GM18499 (cell line): ENCODE measurements around the gene GPC5.
"Not testable (repeated sequence)": the region's sequence is repeated elsewhere in the genome, so short reads cannot be mapped to it uniquely, and the experiment has no call there.

ENCODE experiments used
- ATAC-seq: cut with Tn5 transposase; IDR thresholded peaks from one replicate; pipeline ENCODE4 v1.9.1; 2021; ENCODE audit warnings: moderate number of reproducible peaks; ENCODE audit not compliant: insufficient read depth, unreplicated experiment

GPC5 gene

DNA sequence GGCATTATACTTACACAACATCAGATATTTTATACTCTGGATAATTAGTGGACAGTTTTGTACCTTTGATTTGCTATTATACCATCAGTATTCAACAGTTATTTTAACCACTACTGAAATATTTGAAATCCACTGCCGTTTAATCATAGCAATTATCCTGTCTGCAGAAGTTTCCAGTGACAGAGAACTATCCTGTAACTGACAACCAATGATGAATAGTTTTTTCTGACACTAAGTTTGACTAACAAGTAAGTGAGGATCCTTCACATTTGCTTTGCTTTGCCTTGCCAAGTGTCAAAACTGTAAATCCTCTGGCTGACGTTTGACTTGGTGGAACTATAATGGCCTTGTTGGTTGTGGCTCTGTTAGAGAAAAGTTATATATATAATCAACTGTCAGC lies 410.7 kb downstream of the GPC5 start:
- ATAC-seq, result no peak

DNA sequence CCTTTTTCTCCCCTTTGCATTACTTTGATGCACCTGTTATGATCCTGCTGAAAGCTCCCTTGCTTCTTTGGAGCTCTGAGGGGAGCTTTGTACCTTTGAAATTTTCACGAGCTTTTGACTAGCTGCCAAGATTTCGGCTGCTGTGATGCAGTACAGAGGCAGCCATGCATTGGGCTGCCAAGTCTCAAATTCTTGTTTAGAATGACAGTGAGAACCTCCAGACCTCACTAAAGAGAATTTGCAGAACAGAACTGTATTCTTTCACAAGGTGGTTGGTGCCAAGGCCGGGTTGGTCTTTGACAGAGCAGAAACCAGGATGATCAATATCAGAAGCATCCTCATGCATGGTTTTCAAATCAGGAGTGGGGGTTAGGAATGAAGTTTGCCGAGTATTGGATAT lies 414.8 kb downstream of the GPC5 start:
- no peak for ATAC-seq

DNA sequence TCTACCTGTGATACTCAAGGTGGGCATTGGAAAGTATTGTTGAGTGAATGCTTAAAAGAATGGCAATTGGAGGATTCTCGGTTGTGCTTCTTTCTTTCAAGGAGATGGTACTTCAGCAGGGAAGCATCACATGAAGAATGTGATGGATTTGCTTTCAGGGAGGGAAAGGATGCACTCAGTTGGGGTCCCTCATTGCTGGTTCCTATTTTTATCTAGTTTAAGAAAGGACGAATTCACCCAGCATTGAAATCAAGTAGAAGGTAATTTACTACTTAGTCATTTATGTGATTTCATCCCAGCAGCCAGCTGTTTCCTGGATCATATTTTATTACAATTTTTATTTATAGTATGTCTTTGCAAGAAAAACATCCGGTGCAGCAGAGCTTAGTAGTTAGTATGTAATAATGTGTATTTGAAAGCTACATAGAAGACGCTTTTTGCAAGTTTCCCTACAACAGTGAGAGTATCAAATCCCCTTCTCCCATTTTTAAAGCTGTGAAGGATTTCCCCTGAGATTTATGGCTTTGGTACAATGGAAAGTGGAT lies 417.9 kb downstream of the GPC5 start:
- no peak for ATAC-seq

DNA sequence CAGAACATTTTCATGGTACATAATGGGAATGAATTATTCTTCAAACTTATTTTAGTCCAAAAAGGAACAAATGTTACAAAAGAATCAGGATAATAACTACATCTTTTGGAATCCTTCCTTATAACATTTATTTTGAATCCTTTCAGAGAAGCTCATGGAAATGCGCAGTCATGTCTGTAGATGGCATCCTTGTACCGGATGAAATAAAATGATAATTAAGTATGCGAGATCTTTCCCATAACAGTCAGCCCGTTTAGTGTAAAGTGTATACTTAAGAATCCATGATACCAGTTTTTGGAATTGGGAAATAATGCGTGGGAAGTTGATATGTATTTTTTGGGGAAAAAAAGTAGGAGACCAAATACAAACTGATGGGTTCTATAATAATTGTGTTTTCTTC lies 418.8 kb downstream of the GPC5 start:
- ATAC-seq, result no peak

DNA sequence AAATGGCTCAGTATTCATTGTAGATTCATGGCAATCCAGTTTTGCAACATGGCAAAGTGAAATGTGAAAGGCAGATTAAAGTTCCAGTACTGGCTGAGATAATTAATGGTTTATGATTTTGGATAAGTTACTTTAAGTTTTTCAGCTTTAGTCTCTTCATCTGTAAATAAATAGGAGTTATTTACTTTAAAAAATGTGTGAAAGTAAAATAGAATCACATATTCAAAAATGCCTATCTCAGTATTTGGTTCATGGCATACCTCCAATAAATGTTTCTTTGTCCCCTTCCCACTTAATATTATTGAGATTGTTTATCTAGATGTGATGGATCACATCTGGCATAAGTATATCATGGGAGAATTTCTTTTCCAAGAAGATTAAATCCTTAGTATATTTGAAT lies 426.0 kb downstream of the GPC5 start:
- ATAC-seq, result no peak

DNA sequence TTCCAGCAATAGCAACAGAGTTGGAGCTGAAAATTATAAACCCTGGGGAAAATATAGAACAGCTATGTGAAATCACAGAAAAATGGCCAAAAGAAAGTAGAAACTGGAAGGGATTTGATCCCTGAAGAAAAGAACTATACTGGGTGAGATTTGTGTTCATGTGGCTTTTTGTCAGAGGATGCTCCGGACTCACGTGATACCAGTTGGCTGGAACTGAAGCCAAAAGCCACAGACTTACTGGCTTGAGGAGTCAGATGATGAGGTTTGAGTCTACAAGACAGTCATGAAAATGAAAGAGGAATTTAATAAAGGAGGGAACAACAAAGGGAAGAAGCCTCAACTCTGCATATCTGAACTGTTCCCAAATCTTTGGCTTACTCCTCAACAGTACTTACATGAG lies 427.1 kb downstream of the GPC5 start:
- ATAC-seq, result no peak

DNA sequence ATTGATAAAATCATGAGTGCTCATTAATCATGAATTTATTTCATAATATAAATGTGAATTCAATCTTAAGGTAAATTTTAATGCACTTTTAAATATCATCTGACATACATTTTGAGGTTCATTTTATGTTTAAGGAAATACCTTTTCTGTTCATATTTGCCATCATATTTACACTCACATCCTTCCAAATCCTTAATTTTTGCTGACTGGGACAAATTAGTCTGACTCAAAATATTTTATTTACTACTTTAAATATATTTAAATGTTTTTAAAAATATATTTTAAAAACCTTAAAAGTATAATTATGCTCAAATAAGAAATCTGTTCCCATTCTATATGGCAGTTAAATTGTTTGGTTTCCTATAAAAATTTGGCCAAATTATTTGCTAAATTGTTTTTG lies 438.1 kb downstream of the GPC5 start:
- no peak for ATAC-seq

DNA sequence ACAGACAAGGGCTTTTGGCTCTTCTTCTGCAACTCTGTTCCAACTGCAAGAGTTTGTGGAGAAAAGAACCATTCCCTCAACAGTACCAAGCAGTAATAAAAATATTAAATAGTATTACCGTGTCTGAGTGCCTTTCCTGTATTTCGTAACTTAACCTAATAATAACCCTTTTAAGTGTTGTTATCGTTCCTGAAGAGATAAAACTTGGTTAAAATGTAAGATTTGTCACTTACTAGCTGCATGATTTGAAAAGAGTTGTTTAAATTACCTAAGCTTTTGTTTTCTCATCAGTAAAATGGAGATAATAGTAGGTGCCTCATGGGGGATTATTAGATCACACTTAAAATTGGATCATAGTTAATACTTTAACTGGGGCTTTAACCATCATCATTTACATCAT lies 447.2 kb downstream of the GPC5 start:
- no peak for ATAC-seq

DNA sequence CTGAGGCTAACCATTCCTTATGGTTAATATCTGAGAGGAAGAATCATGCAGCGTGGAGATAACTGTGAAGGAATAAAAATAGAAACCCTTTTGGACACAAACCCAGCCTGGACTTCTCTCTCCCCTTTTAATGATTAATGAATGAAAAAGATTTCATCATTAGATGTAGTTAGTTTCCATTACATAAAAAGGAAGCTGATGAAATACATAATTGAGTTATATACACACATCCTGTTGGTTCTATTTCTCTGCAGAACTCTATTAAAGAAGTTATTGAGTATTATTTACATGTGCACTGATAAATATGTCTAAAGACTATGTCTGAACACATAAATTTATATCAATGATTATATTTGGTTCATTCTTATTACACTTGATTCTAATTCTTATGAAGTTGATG lies 465.3 kb downstream of the GPC5 start:
- ATAC-seq, result no peak

DNA sequence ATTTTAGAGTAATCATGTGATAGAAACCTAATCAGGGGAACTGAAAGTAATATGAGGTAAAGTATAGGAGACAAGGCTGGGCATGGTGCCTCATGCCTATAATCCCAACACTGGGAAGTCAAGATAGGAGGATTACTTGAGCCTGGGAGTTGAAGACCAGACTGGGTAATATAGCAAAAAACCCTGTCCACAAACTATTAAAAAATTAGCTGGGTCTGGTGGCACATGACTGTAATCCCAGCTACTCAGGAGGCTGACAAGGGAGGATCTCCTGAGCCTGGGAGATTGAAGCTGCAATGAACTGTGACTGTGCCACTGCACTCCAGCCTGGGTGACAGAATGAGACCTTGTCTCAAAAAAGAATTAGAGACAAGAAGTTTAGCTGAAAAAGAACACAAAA lies 469.9 kb downstream of the GPC5 start:
- no peak for ATAC-seq

DNA sequence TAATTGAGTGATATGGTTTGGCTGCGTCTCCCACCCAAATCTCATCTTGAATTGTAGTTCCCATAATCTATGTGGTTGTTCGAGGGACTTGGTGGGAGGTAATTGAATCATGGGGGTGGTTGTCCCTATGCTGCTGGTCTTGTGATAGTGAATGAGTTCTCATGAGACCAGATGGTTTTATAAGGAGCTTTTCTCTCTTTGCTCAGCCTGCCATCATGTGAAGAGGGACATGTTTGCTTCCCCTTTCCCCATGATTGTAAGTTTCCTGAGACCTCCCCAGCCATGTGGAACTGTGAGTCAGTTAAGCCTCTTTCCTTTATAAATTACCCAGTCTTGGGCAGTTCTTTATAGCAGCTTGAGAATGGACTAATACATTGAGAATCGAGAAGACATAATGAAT lies 480.1 kb downstream of the GPC5 start:
- ATAC-seq, result no peak

DNA sequence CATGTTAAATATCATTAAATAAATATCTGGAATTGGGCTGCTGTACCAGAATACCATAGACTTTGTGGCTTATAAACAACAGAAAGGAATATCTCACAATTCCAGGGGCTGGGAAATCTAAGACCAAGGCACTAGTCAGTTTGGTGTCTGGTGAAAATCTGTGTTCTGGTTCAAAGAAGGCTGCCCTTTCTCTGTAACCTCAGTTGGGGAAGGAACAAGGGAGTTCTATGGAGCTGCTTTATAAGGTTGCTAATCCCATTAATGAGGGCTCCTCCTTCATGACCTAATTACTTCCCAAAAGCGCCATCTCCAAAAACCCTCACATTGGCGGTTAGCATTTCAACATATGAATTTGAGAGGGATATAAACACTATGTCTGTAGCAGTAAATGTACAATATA lies 480.9 kb downstream of the GPC5 start:
- no peak for ATAC-seq

DNA sequence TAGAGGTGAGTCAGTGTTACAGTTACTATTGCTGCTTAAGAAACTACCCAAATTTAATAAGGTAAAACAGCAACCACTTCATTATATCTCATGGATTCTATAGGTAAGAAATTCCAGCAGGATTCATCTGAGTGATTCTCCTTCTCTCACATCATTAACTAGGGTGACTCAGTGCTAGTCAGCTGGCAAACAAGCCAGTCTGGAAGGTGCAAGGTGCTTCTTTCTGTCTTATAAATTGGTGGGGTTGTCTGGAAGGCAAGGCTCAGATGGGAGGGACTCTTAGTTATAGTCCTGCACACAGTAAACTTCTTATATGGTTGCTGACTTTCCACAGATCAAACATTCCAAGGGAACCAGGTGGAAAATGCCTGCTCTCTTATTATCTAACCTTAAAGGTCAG lies 484.5 kb downstream of the GPC5 start:
- ATAC-seq, result no peak

DNA sequence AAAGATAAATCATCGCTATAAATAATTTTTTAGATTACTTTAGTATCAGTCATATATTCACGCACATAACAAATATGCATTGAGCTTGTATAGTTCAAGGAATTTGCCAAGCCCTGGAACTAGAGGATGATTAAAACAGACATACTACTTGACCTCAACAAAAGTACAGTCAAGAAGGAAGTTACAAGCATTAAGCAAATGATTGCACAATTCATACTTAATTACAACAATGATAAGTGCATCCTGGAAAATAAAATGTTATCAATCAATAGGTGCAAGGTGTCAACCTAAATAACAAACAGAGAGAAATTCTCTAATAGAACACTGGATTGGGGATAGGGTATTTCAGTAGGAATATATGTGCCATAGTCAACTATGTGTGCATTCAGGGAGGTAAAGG lies 491.2 kb downstream of the GPC5 start:
- no peak for ATAC-seq

DNA sequence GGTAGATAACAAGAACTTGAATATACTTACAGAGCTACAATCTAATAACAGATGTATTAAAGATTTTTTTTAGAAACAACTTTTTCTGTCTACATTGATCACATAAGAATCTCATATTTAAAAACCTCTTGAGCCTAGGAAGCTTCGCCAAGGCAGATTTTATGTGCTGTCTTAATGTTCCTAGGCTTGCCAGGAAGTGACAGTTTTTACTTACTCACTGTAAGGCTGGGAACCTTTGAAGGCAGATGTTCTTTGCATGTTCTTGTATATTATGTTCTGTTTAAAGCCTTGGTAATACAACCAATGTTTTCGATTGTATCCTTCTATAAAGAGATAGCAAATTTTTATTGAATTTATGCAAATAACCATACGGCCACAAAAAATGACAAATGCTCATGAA lies 492.7 kb downstream of the GPC5 start:
- ATAC-seq, result no peak

DNA sequence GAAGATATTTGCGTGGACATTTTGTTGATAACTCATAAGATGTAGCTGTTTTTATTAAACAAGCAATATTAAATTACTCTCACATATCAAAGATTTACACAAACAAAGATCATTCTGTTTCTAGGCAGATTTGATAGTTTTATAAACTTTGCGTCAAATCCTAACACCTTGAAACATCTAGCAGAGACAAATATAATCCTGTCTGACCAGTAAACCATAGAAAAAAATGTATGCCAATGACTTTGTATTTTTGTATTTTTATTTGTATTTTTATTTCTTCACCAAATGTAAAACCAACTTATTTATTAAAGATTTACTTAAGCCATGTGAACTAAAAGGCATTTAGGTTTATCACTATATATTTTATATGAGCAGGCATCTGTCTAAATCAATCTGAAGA lies 494.6 kb downstream of the GPC5 start:
- no peak for ATAC-seq

DNA sequence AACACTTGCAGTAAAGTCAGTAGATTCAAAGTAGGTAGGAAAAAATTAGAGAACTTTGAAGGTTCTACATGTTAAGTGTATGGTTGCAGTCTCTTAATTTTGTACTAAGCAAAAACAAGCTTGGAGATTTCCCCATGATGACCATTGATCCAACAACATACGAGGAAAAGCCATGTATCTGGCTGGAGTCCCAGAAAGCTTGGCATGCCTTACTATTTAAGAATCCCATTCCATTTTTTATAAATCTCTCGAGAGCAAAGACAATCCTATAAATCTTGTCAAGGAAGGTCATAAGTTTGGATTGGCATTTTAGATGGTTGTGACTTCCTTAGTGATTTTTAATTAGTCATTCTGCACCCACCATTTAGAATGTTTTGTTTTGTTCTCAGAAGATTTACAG lies 495.9 kb downstream of the GPC5 start:
- no peak for ATAC-seq

DNA sequence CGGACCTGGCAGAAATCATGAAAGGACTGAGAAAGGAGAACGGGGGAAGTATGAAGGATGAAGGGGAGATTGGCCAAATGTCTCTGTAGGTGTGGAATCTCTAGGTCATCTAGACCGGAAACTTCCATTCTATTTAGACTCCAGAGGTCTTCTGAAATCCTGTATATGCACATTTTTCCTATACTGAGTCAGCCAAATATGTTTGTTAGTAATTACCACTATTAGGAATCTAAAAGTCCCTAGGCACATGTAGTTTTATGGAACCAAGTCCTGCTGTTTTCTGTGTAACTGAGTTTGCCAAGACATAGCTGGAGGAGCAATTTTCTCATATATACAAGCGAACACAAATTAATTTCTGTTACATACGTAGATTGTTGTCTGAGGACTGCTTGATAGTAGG lies 498.1 kb downstream of the GPC5 start:
- ATAC-seq, result no peak

DNA sequence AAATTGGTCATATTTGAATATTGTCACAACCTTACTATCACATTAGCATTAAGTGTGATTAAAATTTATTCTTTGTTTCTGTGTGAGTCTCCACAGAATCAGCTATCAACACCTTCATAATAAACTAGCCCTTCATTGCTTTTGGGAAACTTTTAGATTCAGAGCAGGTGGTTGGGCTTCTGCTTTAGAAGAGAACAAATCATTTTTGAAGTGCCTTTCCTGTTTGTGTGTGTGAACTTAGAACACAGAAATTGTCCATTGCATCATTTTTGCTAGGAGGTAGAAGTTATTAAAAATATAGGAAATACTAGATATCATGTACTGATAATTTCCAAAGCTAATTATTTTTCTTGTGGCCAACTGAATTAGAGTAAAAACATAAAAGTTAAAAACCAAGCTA lies 500.6 kb downstream of the GPC5 start:
- not testable (repeated sequence) for ATAC-seq

DNA sequence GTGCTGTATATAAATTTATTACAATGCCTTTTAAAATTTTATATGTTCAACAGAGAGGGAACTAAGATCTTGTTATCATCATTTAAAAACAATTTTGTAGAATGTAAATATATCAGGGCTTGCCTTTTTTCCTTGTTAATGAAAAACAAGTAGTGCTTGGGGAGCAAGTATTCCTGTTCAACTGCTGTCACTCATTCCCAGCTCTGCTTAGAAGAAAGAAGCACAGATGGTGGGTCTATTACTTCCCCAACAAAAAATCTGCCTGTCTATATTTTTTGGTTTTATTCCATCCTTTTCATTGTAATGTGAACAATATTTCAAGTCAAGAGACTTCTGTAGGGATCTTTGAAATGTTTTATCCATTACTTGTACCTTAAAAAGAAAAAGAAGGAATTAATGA lies 503.9 kb downstream of the GPC5 start:
- ATAC-seq, result no peak

DNA sequence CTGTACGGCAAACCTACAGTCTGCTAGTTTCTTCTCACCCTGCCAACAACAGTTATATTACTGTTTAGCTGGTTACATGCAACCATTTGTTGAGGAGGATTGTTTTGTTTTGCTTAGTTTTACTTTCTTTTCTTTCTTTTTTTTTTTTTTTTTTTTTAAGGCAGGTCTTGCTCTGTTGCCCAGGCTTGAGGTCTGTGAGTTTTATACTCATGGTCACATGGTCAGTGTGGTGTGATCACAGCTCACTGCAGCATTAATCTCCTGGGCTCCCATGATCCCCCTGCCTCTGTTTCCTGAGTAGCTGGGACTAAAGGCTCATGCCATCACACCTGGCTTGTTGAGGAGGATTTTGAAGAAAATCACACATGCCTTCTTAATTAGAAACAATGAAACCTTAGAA lies 505.6 kb downstream of the GPC5 start:
- peak; percentile 82 for ATAC-seq

DNA sequence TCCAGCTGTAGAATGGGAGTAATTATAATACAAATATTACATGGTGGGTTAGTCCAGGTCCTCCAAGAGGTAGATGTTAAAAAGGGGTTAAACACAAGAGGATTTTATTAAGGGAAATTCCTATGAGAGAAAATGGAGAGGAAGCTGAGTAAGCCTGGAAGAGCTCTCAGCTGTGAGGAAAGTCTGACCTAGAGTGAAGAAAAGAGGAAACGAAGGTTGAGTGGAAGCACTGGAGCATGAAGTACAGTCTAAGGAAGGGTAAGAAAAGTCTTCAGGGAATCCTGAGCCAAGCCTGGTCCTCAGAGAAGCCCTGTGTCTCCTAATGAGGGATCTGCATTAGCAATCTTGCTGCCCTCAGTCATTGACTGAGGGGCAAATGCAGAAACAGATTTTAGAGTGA lies 506.2 kb downstream of the GPC5 start:
- ATAC-seq, result no peak

DNA sequence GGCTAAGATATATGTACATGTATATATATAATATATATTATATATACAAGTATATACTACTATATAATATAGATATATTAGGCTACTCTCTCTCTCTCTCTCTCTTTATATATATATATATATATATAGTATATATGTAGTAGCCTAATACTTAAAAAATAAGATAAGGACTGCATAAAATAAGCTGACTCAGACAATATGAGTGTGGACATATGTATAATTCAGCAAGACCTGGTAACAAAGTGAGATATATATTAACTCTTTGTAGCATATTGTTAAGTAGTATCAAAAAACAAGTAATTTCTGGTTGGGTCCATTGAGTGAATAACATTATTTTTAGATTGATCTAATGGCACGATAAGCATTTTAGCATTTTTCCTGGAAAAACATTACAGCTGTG lies 509.0 kb downstream of the GPC5 start:
- no peak for ATAC-seq
